Osteocyte (in vitro differentiated cells): ENCODE results near the gene MON2. TPM values are rescaled to one million over a fixed set of nuclear protein-coding genes. Genes with fewer than 3 reads are reported as not detected.

ENCODE experiments used
- DNase-seq: peaks from one replicate; pipeline ENCODE4 v3.0.0; 2021; ENCODE audit warnings: mixed read lengths; ENCODE audit not compliant: unreplicated experiment; ENCODE audit errors: extremely low spot score
- H3K27ac Mint-ChIP-seq: one replicate; pipeline ENCODE4 v1.8.0; 2021; ENCODE audit warnings: mild to moderate bottlenecking, mixed read lengths; ENCODE audit not compliant: unreplicated experiment
- H3K27me3 Mint-ChIP-seq: one replicate; pipeline ENCODE4 v1.8.0; 2021; ENCODE audit warnings: mixed read lengths; ENCODE audit not compliant: unreplicated experiment
- H3K36me3 Mint-ChIP-seq: one replicate; pipeline ENCODE4 v1.8.0; 2021; ENCODE audit warnings: mixed read lengths; ENCODE audit not compliant: unreplicated experiment
- H3K4me1 Mint-ChIP-seq: one replicate; pipeline ENCODE4 v1.8.0; 2021; ENCODE audit warnings: mixed read lengths; ENCODE audit not compliant: unreplicated experiment
- H3K4me3 Mint-ChIP-seq: one replicate; pipeline ENCODE4 v1.8.0; 2021; ENCODE audit warnings: mild to moderate bottlenecking, moderate library complexity, mixed read lengths; ENCODE audit not compliant: unreplicated experiment
- H3K9me3 Mint-ChIP-seq: one replicate; pipeline ENCODE4 v1.8.0; 2021; ENCODE audit warnings: mixed read lengths; ENCODE audit not compliant: unreplicated experiment
- total RNA-seq: library from RNA; stranded (reverse); gene quantifications from 2 replicates; pipeline ENCODE4 v1.2.1, GENCODE V29; 2021
- TF ChIP-seq, protein P1 (sequence below): fragments of 200-600 bp; sonication (generic); IDR thresholded peaks from 2 replicates; pipeline ENCODE4 v1.5.0; 2021; ENCODE audit warnings: antibody characterized with exemption, mild to moderate bottlenecking, moderate library complexity

MON2 gene
- total RNA-seq, 1 donor from 2014 or later, result 53.4 TPM

DNA sequence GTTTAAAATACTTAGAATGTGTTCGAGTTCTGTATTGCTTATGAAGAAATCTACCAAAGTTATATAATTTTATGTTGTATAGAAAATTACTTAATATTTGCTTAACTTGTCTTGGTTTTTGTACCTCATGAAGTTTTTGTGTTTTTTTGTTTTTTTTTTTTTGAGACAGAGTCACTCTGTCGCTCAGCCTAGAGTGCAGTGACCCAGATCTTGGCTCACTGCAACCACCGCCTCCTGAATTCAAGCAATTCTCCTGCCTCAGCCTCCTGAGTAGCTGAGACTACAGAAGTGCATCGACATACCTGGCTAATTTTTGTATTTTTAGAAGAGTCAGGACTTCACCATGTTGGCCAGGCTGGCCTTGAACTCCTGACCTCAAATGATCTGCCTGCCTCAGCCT, 69.9 kb downstream of the MON2 start:
- Mint-ChIP-seq H3K4me3 (no peak overlapping the region), H3K27me3 (no peaks in the 10 kb centered on the region), H3K4me1 (peaks cover 28% of the 10 kb centered on the region), H3K36me3 (peaks cover 26% of the 10 kb centered on the region), H3K9me3 (no peaks in the 10 kb centered on the region), H3K27ac (peak overlapping the region; percentile 10)
- no peak for DNase-seq
- TF ChIP-seq, protein P1, sequence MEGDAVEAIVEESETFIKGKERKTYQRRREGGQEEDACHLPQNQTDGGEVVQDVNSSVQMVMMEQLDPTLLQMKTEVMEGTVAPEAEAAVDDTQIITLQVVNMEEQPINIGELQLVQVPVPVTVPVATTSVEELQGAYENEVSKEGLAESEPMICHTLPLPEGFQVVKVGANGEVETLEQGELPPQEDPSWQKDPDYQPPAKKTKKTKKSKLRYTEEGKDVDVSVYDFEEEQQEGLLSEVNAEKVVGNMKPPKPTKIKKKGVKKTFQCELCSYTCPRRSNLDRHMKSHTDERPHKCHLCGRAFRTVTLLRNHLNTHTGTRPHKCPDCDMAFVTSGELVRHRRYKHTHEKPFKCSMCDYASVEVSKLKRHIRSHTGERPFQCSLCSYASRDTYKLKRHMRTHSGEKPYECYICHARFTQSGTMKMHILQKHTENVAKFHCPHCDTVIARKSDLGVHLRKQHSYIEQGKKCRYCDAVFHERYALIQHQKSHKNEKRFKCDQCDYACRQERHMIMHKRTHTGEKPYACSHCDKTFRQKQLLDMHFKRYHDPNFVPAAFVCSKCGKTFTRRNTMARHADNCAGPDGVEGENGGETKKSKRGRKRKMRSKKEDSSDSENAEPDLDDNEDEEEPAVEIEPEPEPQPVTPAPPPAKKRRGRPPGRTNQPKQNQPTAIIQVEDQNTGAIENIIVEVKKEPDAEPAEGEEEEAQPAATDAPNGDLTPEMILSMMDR, result no peak

- DNase-seq, result no peak
- no peaks in the 10 kb centered on the region for H3K9me3 Mint-ChIP-seq
- peaks cover 23% of the 10 kb centered on the region for H3K36me3 Mint-ChIP-seq
- H3K4me1 Mint-ChIP-seq, result peaks cover 28% of the 10 kb centered on the region
- H3K27ac Mint-ChIP-seq, result peak overlapping the region; percentile 87
- no peak overlapping the region for H3K4me3 Mint-ChIP-seq
- TF ChIP-seq, protein P1, result no peak
- H3K27me3 Mint-ChIP-seq, result no peaks in the 10 kb centered on the region
Measured at GRCh38 chr12:62537551-62537950, 70.9 kb downstream of the MON2 start.

DNA sequence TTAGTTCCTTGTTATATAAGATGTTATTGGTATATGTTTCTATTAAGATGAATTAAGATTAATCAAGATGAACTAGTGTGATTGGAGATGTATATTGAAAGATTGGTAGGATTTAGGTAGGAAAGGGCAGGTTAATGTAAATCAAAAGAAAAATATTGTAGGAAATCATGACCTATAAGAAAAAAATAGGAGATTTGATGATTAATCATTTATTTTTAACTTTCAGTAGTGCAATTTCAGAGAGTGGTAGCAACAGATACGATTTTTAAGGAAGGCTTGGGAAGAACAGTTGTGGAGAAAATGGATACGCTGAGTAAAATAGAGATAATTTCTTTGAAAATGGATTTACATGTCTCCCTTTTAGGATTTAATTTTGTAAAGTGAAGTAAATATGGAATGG, 73.7 kb downstream of the MON2 start:
- Mint-ChIP-seq H3K27me3 (no peaks in the 10 kb centered on the region), H3K4me3 (no peak overlapping the region), H3K4me1 (peaks cover 19% of the 10 kb centered on the region), H3K9me3 (no peaks in the 10 kb centered on the region), H3K27ac (no peak overlapping the region), H3K36me3 (peaks cover 22% of the 10 kb centered on the region)
- no peak for DNase-seq
- TF ChIP-seq, protein P1, result no peak

GRCh38 chr12:62542814-62543213, 76.2 kb downstream of the MON2 start:
- TF ChIP-seq, protein P1, result no peak
- peaks cover 16% of the 10 kb centered on the region for H3K4me1 Mint-ChIP-seq

GRCh38 chr12:62543324-62543723, 76.7 kb downstream of the MON2 start:
- no peak overlapping the region for H3K4me3 Mint-ChIP-seq
- H3K4me1 Mint-ChIP-seq, result peaks cover 11% of the 10 kb centered on the region
- TF ChIP-seq, protein P1, result no peak
- no peaks in the 10 kb centered on the region for H3K9me3 Mint-ChIP-seq
- H3K27me3 Mint-ChIP-seq, result no peaks in the 10 kb centered on the region
- DNase-seq, result no peak
- no peak overlapping the region for H3K27ac Mint-ChIP-seq
- peaks cover 31% of the 10 kb centered on the region for H3K36me3 Mint-ChIP-seq

More at GRCh38 chr12:62542814-62543213, 76.2 kb downstream of the MON2 start:
- Mint-ChIP-seq H3K9me3 (no peaks in the 10 kb centered on the region), H3K27ac (no peak overlapping the region), H3K27me3 (no peaks in the 10 kb centered on the region), H3K36me3 (peaks cover 26% of the 10 kb centered on the region), H3K4me3 (no peak overlapping the region)
- no peak for DNase-seq
